AG04449 (cell line): Measurements from ENCODE around the gene FBXL16.
A peak's percentile ranks its signal among the peaks of the same experiment; 100 is the strongest.

ENCODE experiments used
- CTCF ChIA-PET: fragments of 350-600 bp; formaldehyde crosslinking; extraction: SDS; loops from one replicate; lab custom pipeline; 2021; ENCODE audit warnings: antibody characterized with exemption; lab: Yijun Ruan, JAX
- POLR2A ChIA-PET: fragments of 400-600, 350-600 bp; formaldehyde crosslinking; extraction: SDS; loops from one replicate; lab custom pipeline; 2020; ENCODE audit warnings: antibody characterized with exemption, inconsistent platforms; lab: Yijun Ruan, JAX
- DNase-seq: peaks from one replicate; pipeline ENCODE4 v3.0.0-alpha.2; 2010; ENCODE audit warnings: low read depth, low spot score
- H3K4me3 ChIP-seq: 2 replicates; pipeline ENCODE4 v1.5.1; 2011; ENCODE audit warnings: low read depth, mild to moderate bottlenecking, control low read depth, low read length
- TF ChIP-seq, protein P1 (sequence below): IDR thresholded peaks from one replicate; pipeline ENCODE4 v1.5.1; 2011; ENCODE audit warnings: mild to moderate bottlenecking, moderate library complexity, low read length, control low read depth, inconsistent platforms; ENCODE audit not compliant: insufficient read depth; ENCODE audit errors: missing control alignments

Gene FBXL16

DNA sequence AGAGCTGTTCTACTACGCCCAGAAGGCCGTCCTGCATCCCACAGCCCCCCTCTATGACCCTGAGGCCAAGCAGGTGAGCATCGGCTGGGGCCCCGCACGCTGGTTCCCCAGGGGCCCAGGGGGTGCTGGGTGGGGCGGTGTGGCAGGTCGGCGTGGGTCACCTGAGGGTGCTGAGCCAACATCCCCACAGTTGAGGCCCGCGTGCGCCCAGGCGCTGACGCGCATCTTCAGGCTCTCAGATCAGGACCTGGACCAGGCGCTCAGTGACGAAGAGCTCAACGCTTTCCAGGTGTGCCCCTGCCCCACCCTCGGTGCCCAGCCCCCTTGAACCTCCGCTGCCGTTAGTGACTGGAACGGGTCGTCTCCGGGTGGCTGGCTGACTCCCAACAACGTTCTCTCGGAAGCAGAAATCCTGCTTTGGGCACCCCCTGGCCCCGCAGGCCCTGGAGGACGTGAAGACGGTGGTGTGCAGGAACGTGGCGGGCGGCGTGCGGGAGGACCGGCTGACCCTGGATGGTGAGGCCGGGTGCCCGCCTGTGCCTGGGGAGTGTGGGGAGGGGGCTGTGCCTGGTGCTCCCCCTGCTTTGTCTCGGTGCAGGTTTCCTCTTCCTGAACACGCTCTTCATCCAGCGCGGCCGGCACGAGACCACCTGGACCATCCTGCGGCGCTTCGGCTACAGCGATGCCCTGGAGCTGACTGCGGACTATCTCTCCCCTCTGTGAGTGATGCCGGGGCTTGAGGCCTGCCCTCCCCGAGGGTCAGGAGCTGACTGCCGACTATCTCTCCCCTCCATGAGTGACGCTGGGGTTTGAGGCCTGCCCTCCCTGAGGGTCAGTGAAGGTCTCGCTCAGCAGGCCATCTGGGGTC is 34.9 kb downstream of the FBXL16 start:
- H3K4me3 ChIP-seq: no peak overlapping the region
- POLR2A ChIA-PET: interaction anchor here (0.6 to 0.9 kb wide), 2 partner anchors 10 to 100 kb away, joined by 3 read pairs; partner anchors contain the start of gene STUB1
- DNase-seq: no peak
- TF ChIP-seq, protein P1, sequence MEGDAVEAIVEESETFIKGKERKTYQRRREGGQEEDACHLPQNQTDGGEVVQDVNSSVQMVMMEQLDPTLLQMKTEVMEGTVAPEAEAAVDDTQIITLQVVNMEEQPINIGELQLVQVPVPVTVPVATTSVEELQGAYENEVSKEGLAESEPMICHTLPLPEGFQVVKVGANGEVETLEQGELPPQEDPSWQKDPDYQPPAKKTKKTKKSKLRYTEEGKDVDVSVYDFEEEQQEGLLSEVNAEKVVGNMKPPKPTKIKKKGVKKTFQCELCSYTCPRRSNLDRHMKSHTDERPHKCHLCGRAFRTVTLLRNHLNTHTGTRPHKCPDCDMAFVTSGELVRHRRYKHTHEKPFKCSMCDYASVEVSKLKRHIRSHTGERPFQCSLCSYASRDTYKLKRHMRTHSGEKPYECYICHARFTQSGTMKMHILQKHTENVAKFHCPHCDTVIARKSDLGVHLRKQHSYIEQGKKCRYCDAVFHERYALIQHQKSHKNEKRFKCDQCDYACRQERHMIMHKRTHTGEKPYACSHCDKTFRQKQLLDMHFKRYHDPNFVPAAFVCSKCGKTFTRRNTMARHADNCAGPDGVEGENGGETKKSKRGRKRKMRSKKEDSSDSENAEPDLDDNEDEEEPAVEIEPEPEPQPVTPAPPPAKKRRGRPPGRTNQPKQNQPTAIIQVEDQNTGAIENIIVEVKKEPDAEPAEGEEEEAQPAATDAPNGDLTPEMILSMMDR: no peak
- CTCF ChIA-PET: interaction anchor here (0.9 to 1.2 kb wide), 3 partner anchors 9 to 50 kb away, joined by 3 to 4 read pairs (median 3); partner anchors contain the start of gene ANTKMT

DNA sequence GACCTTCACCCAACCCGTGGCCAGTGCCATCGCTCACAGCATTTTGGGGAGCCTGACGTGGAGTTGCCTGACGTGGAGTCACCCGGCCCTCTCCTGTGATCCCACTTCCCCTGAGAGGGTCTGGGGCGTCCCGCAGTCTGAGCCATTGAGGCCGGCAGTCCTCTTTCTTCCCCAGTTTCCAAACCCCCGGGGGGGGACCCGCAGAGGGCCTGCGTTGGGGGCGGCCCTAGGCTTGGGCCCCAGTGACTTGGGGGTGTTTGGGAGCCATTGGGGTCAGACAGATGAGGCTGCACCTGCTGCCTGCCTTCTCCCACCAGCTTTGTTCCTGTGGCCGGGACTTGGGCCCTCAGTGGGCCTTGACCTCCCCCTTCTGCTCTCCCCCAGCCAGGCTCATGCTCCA is 35.9 kb downstream of the FBXL16 start:
- CTCF ChIA-PET: interaction anchor here (1.2 kb wide), 1 partner anchor 11 kb away, joined by 3 read pairs; the partner anchor contains the start of gene STUB1
- POLR2A ChIA-PET: interaction anchor here (0.5 to 1.9 kb wide), 2 partner anchors 9 to 86 kb away, joined by 5 to 6 read pairs; no protein-coding TSS in a partner anchor
- H3K4me3 ChIP-seq: peak overlapping the region; percentile 85; the same call in 1 of the 2 replicates
- TF ChIP-seq, protein P1: no peak
- DNase-seq: no peak

DNA sequence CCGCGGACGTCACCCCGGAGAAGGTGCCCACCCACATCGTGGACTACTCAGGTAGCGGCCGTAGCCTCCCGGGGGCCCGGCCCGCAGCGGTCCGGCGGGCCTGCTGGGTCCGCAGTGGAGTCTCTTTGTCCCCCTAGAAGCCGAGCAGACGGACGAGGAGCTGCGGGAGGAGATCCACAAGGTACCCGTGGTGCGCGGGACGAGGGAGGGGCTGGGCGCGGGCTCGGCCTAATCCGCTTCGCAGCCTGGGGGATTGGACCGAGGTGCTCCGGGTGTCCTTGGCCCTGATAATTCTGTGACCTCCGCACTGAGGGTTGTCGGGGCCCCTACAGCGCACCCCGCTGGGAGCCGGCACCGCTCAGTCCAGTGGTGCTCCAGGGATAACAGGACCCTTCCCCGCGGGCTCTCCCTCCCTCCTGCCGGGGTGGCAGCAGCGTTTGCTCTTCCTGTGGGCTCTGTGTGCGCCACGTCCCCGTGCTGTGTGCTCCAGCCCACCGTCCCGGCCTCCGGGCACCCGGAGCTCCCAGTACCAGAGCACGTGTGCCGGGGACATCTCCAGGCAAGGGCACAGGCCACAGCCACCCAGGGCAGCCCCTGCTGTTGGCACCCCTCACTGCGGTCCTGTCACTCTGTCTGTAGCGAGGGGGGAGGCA is 37.0 kb downstream of the FBXL16 start:
- TF ChIP-seq, protein P1: no peak
- peak overlapping the region; percentile 85 for H3K4me3 ChIP-seq
- POLR2A ChIA-PET: interaction anchor here (1.0 to 1.9 kb wide), 2 partner anchors 10 to 42 kb away, joined by 4 to 6 read pairs; no protein-coding TSS in a partner anchor
- CTCF ChIA-PET: interaction anchor here (0.7 to 2.7 kb wide), 12 partner anchors 7 to 130 kb away, joined by 3 to 13 read pairs (median 8); partner anchors contain the start of gene RHBDL1
- DNase-seq: no peak

DNA sequence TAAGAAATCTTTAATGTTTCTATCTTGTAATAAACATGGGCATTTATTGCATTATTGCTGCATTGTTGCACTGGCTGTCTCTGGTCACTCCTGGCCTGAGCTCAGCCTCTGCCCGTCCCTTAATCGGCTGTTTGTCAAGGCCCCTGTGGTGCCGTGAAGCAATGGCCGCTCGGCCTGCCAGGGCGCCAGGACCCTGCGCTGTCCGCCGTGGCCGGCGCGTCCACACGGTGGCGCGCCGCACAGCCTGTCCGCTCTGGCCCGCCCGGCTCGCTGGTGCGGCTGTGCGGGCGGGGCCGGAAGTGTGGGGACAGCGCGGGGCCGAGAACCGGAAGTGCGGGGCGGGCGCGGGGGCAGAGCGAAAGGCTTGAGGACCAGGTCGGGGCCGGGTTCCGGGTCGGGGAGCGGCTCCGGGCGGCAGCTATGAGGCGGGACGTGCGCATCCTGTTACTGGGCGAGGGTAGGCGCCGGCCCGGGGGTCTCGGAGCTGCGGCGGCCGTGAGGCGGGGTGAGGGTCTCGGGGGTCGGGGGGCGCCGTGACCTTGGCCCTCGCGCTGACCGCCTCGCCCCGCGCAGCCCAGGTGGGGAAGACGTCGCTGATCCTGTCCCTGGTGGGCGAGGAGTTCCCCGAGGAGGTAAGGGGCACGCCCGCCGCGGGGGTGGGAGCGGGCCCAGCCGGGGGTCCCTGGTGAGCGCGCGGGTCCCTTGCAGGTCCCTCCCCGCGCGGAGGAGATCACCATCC is 37.7 kb downstream of the FBXL16 start, which contains the start of gene RHOT2:
Gene RHOT2, plus strand, starts transcription at position 353 of the 739 bp plus-strand sequence. Its CDS starts 68 bp downstream, at position 421.
- TF ChIP-seq, protein P1: peak; percentile 81
- peak within 1 kb of the TSS; percentile 85 for H3K4me3 ChIP-seq
- ChIA-PET POLR2A (interaction anchor here (1.0 to 1.9 kb wide), 3 partner anchors 8 to 41 kb away, joined by 3 to 6 read pairs (median 4); no protein-coding TSS in a partner anchor), CTCF (interaction anchor here (0.6 to 2.7 kb wide), 28 partner anchors 8 to 129 kb away, joined by 3 to 21 read pairs (median 4); partner anchors contain the start of genes CHTF18, RHBDL1, STUB1 and WDR90)
- no peak for DNase-seq

DNA sequence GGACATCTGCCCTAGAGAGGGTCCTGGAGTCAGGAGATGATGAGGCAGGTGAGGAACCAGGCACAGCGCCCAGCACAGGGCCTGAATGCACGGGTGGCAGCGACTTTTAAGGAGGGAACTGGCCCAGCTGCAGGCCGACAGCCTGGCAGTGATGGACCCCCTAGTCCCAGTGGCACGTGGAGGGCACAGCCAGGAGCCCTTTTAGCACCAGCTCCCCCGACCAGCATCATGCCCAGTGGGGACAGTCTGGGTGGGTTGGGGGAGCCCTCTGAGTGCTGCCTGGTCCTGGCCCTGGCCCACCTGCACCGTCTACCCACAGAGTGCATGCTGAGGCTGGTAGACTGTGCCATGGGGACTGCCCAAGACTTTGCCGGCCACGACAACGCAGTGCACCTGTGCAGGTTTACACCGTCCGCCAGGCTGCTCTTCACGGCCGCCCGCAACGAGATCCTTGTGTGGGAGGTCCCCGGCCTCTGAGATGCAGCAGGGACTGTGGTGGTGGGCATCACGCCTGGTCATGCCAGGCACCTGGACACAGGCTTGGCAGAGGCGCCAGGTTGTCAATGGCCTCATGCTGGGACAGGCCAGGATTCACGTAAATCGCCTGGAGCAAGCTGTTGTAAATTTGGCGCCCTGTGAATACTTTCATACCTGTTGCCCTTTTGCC is 38.4 kb downstream of the FBXL16 start:
- H3K4me3 ChIP-seq: no peak overlapping the region
- DNase-seq: no peak
- ChIA-PET CTCF (interaction anchor here (0.6 to 2.7 kb wide), 26 partner anchors 8 to 127 kb away, joined by 3 to 21 read pairs (median 4); partner anchors contain the start of genes CHTF18, RHBDL1, STUB1 and WDR90), POLR2A (interaction anchor here (1.0 to 1.5 kb wide), 2 partner anchors 9 to 41 kb away, joined by 3 to 4 read pairs; no protein-coding TSS in a partner anchor)
- TF ChIP-seq, protein P1: no peak
